ENCODE data around the gene DUS3L.

DNA sequence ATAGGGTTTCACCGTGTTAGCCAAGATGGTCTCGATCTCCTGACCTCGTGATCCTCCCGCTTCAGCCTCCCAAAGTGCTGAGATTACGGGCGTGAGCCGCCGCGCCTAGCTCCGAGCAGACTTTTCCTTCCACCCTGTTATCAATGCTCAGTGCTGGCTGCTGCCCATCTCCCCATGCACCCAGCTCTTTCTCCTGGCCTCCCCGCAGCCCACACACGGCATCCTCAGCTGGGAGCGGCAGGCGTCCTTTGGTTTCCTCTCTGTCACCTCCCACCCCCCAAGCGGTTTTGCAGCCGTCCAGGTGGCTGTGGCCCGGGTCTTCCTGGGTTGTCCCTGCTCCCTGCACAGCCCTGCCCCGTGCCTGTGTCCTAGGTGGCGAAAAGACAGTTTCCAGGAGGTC, 18.5 kb downstream of the DUS3L start:
- TF ChIP-seq CEBPB (IDR thresholded peaks at IDR 0.05) (no peak), YY1 (IDR thresholded peaks at IDR 0.05; ENCODE audit: low read depth) (no peak), TCF12 (IDR thresholded peaks at IDR 0.05; ENCODE audit: low read depth) (no peak), TAF1 (IDR thresholded peaks at IDR 0.05; ENCODE audit: low read depth) (no peak), RAD21 (IDR thresholded peaks at IDR 0.05; ENCODE audit: low read depth) (no peak), NFIC (IDR thresholded peaks at IDR 0.05) (no peak)
- TF ChIP-seq, protein P1, sequence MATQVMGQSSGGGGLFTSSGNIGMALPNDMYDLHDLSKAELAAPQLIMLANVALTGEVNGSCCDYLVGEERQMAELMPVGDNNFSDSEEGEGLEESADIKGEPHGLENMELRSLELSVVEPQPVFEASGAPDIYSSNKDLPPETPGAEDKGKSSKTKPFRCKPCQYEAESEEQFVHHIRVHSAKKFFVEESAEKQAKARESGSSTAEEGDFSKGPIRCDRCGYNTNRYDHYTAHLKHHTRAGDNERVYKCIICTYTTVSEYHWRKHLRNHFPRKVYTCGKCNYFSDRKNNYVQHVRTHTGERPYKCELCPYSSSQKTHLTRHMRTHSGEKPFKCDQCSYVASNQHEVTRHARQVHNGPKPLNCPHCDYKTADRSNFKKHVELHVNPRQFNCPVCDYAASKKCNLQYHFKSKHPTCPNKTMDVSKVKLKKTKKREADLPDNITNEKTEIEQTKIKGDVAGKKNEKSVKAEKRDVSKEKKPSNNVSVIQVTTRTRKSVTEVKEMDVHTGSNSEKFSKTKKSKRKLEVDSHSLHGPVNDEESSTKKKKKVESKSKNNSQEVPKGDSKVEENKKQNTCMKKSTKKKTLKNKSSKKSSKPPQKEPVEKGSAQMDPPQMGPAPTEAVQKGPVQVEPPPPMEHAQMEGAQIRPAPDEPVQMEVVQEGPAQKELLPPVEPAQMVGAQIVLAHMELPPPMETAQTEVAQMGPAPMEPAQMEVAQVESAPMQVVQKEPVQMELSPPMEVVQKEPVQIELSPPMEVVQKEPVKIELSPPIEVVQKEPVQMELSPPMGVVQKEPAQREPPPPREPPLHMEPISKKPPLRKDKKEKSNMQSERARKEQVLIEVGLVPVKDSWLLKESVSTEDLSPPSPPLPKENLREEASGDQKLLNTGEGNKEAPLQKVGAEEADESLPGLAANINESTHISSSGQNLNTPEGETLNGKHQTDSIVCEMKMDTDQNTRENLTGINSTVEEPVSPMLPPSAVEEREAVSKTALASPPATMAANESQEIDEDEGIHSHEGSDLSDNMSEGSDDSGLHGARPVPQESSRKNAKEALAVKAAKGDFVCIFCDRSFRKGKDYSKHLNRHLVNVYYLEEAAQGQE (IDR thresholded peaks at IDR 0.05; ENCODE audit: low read depth): no peak
- TF ChIP-seq, protein P2, sequence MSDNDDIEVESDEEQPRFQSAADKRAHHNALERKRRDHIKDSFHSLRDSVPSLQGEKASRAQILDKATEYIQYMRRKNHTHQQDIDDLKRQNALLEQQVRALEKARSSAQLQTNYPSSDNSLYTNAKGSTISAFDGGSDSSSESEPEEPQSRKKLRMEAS (IDR thresholded peaks at IDR 0.05): no peak

All from Ishikawa (cell line).